SW 1271 (cell line): Measurements from ENCODE around the gene HDGF.

ENCODE experiments used
- DNase-seq, 2 experiments: peaks; one replicate each; lab custom pipeline; 2025; lab: John Stamatoyannopoulos, UW

Gene HDGF

DNA sequence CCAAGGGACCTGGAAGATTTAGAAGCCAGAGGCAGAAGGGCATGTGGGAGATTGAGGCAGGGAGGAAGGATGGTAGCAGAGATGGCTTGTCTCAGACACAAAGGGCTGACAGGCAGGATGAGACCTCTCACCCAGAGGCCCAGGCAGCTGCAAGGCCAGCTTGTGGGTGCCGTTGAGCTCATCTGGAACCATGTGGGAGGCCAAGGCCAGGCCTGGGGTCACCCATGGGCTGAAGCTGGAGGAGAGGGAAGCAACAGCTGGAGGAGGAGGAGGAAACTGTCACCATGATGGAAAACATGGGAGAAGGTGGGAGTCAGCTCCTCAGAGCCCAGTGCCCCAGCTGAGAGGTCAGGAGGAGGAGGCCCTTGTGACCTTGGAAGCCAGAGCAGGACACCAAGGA lies 52.5 kb downstream of the HDGF start:
- no peak for DNase-seq

DNA sequence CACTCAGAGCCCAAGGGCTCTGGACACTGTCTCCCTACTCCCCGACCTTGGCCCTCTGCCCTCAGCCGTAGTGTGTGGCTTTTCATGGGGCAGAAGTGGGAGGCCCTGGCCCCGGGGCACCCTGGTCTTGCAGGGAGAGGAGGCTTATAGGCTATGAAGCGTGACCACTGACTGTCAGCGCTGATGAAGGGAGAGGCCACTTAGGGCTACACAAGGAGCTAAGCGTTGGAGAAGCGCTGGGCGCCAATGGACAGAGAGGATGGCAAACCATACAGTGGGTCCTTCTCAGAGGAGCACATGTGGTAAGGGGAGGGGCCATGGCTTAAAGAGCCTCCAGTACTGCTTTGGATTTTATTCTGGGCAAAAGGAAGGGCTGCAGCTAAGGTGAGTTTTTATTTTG lies 54.0 kb downstream of the HDGF start:
- no peak for DNase-seq

DNA sequence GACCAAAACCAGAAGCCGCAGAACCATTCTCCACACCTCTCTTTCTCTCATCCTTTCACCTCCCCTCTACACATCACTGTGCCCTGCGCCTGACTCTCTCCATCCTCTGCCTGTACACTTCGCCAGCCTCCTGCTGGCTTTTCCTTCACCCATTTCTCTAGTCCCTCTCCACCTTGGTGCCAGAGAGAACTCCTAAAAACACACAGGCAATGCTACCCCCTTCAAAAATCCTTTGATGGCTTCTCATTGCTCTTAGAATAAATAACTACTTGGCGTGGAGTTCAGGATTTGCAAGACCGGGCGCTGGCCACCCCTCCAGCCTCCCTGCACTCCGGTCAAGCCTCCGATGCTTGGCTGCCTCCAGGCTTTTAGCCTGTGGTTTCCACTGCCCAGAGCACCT lies 54.7 kb downstream of the HDGF start:
- DNase-seq: no peak

DNA sequence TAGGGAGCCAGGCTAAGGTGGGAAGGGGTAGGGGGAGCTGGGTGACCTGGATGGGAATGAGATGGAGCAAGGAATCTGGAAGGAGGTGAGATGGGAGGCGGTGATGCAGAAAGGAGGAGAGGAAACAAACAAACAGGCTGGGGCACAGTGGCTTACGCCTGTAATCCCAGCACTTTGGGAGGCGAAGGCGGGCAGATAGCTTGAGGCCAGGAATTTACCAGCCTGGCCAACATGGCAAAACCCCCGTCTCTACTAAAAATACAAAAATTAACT lies 56.8 kb downstream of the HDGF start:
- no peak for DNase-seq

DNA sequence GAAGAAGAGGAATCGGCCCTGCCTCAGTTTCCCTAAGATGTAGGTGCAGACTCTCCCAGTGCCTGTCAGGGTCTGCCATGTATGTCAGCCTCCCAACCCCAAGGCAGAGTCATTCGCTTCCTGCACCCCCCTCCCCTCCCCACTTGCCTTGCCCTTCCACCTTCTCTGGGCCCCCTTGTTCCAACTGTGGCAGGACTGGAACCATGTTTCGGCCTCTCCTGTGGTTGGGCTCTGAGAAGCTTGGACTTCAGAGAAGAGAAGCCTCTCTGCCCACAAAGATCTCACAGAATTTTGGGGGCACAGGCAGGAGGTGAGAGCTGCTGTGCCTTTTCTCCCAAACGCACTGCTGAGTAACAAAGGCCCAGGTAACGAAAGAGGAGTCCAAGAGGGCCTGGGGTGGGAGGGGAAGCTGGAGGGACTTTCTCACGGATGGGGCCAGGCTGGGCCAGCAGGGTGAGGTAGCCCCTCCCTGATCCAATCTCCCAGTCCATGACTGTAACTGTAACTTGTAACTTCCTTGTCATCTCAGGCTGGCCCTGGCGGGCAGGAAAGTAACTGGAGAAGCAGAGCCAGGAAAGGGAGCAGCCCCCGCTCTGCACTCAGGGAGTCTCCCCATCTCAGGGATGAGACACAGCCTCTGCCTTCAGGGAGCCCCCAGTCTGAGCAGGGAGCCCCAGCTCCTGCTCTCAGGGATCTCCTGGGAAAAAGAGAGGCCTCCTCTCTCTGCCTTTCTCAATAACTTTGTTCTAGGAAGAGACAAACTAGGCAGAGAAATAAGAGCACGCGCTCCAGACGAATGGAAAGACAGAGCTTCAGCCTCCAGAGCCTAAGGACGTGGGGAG lies 57.4 kb downstream of the HDGF start:
- no peak for DNase-seq

DNA sequence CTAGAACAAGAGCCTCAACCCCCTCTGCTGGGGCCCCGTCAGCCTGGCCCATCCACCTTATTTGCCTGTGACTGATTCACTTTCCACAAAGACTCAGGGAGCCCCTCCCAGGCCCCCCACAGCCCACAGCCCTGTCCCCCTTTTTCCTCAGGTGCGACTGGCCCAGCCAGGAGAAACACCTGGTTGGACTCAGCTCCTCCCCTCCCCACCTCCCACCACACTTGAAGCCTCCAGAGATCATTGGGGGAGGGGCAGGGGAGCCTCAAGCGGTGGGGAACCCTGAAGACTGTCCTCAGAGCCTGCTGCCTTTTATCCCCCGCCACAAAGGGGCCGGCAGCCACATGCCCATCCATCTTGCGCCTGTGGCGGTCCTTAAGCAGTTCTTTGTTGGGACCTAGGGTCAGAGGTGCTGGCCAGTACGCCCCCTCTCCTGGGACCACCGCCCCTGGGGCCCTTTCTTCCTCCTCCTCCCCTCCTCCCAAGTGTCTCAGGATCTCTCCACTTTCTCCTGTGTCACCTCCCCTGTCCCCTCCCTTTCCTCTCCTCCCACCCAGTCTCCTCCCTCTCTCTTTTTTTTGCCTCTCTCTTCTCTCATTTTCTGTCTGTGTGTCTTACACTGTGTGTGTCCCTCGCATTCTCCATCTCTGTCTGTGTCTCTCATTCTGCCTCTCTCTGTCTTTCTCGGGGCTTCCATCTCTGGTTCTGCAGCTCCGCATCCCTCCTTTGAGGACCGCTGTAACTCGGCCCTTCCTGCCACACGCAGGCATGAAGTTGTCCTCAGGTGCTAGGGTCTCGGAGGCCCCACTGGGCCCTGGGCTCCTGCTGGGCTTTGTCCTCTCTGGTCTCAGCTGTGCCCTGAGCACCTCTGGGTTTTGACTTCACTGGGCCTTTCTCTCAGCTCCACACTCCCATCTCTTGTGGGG lies 58.3 kb downstream of the HDGF start:
- DNase-seq: no peak

DNA sequence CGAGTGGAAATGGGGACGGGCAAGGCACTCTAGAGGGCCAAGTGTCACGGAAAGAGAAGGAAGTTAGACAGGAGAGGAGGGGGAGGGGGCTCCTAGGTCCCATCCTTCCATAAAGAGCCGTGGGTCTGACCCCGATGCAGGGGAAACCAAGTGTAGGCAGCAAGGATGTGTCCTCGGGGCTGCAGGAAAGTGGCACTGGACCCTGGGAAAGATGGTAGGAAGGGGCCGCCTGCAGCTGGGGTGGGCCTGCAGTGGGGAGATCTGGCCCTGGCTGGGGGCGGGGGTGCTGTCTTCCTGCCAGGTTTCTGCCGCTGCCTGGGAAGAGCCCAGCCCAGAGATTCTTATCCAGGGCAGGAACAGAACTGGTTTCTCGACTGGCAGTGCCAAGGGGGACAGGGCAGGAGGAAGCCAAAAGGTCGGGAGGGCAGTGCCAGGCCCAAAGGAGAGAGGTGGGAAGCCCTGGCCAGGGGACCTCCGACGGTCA lies 59.0 kb downstream of the HDGF start:
- DNase-seq: no peak
